Neural progenitor cell (in vitro differentiated cells): ENCODE results near the gene MIF.

ENCODE experiments used
- CTCF ChIP-seq: fragments of 200-600 bp; sonication (generic); IDR thresholded peaks from 2 replicates; pipeline ENCODE4 v1.5.1; 2017; ENCODE audit warnings: antibody characterized with exemption, mild to moderate bottlenecking
- EZH2 ChIP-seq: fragments of 200-600 bp; sonication (generic); IDR thresholded peaks from 2 replicates; pipeline ENCODE4 v1.6.1; 2017; ENCODE audit warnings: antibody characterized with exemption, mild to moderate bottlenecking, moderate library complexity
- EZH2phosphoT487 ChIP-seq: fragments of 200-600 bp; sonication (generic); IDR thresholded peaks from 2 replicates; pipeline ENCODE4 v1.6.1; 2017; ENCODE audit warnings: antibody characterized with exemption

GRCh38 chr22:23856721-23857605 is 37.2 kb upstream of the MIF start:
- no peak for TF ChIP-seq CTCF
- peak; percentile 44 for TF ChIP-seq EZH2
- no peak for TF ChIP-seq EZH2phosphoT487
